HCT116 (cell line): ENCODE measurements around the gene PRR16.

ENCODE experiments used
- ATF3 ChIP-seq: IDR thresholded peaks from 2 replicates; pipeline ENCODE4 v1.6.1; 2012
- CBX3 ChIP-seq: IDR thresholded peaks from 2 replicates; pipeline ENCODE4 v1.6.1; 2012; ENCODE audit warnings: low read depth
- CEBPB ChIP-seq: IDR thresholded peaks from 2 replicates; pipeline ENCODE4 v1.6.1; 2012; ENCODE audit warnings: low read depth
- CTCF ChIP-seq, 3 experiments: fragments of 200-600 bp in 1 of 3; sonication (generic) in 1 of 3; IDR thresholded peaks in 2 of 3; conservative IDR thresholded peaks in 1 of 3; 2 replicates each; pipeline ENCODE4 v1.5.1; 2012 to 2017; ENCODE audit warnings: low read depth in 2 of 3, low read length in 2 of 3, antibody characterized with exemption in 1 of 3, borderline replicate concordance in 1 of 3, control low read depth in 1 of 3, mild to moderate bottlenecking in 1 of 3, mixed read lengths in 1 of 3, mixed run types in 1 of 3, moderate library complexity in 1 of 3; ENCODE audit not compliant: insufficient read depth in 1 of 3
- EGR1 ChIP-seq: IDR thresholded peaks from 2 replicates; pipeline ENCODE4 v1.6.1; 2012; ENCODE audit warnings: low read depth
- EZH2 ChIP-seq: fragments of 200-600 bp; sonication (generic); IDR thresholded peaks from 2 replicates; pipeline ENCODE4 v1.6.1; 2017; ENCODE audit warnings: antibody characterized with exemption, mixed run types
- FOSL1 ChIP-seq: IDR thresholded peaks from 2 replicates; pipeline ENCODE4 v1.6.1; 2012; ENCODE audit warnings: low read depth
- MAX ChIP-seq: IDR thresholded peaks from 2 replicates; pipeline ENCODE4 v1.6.1; 2012
- POLR2A ChIP-seq: IDR thresholded peaks from 2 replicates; pipeline ENCODE4 v1.7.0; 2011; ENCODE audit warnings: borderline replicate concordance; ENCODE audit not compliant: insufficient read depth, insufficient read length; ENCODE audit errors: extremely low read depth
- POLR2AphosphoS5 ChIP-seq: IDR thresholded peaks from 2 replicates; pipeline ENCODE4 v1.6.1; 2011; ENCODE audit warnings: mild to moderate bottlenecking, low read depth, low read length, moderate library complexity
- REST ChIP-seq: IDR thresholded peaks from 2 replicates; pipeline ENCODE4 v1.6.1; 2012; ENCODE audit warnings: low read depth
- SP1 ChIP-seq: IDR thresholded peaks from 2 replicates; pipeline ENCODE4 v1.6.1; 2012; ENCODE audit warnings: low read depth

- TF ChIP-seq EZH2: no peak
- TF ChIP-seq CBX3: no peak
- no peak for TF ChIP-seq CTCF (IDR thresholded peaks at IDR 0.05 in 2 of 3, conservative IDR thresholded peaks at IDR 0.05 in 1 of 3; ENCODE audit: borderline replicate concordance in 1 of 3, insufficient read depth in 1 of 3, low read depth in 2 of 3, low read length in 2 of 3)
- no peak for TF ChIP-seq MAX
- TF ChIP-seq POLR2AphosphoS5: no peak
- no peak for TF ChIP-seq EGR1
- TF ChIP-seq FOSL1: no peak
- no peak for TF ChIP-seq CEBPB
- TF ChIP-seq ATF3: no peak
- TF ChIP-seq REST: no peak
- TF ChIP-seq SP1: no peak
- TF ChIP-seq POLR2A: no peak
Observed at GRCh38 chr5:120531215-120531614, 67.1 kb downstream of the PRR16 start.
